Tibial nerve (tissue), 4 donors: ENCODE results near the gene POPDC2.

ENCODE experiments used
- EP300 ChIP-seq, 2 donors: sonication (generic); formaldehyde crosslinking; IDR thresholded peaks; one replicate each; pipeline ENCODE4 v1.6.1; 2017; ENCODE audit warnings: antibody characterized with exemption in 2 of 2, mild to moderate bottlenecking in 1 of 2
- POLR2A ChIP-seq, 2 donors: fragments of 450-650 bp; IDR thresholded peaks; one replicate each; pipeline ENCODE4 v1.6.1; 2017; ENCODE audit warnings: antibody characterized with exemption in 2 of 2, mild to moderate bottlenecking in 2 of 2, moderate library complexity in 2 of 2
- TF ChIP-seq, protein P1 (sequence below), 5 experiments: fragments of 200-600 bp in 3 of 5; fragments of 450-650 bp in 2 of 5; sonication (generic) in 3 of 5; IDR thresholded peaks; one replicate each; pipeline ENCODE4 v1.5.1; 2016 to 2019; ENCODE audit warnings: antibody characterized with exemption in 5 of 5, mild to moderate bottlenecking in 3 of 5, moderate library complexity in 2 of 5

DNA sequence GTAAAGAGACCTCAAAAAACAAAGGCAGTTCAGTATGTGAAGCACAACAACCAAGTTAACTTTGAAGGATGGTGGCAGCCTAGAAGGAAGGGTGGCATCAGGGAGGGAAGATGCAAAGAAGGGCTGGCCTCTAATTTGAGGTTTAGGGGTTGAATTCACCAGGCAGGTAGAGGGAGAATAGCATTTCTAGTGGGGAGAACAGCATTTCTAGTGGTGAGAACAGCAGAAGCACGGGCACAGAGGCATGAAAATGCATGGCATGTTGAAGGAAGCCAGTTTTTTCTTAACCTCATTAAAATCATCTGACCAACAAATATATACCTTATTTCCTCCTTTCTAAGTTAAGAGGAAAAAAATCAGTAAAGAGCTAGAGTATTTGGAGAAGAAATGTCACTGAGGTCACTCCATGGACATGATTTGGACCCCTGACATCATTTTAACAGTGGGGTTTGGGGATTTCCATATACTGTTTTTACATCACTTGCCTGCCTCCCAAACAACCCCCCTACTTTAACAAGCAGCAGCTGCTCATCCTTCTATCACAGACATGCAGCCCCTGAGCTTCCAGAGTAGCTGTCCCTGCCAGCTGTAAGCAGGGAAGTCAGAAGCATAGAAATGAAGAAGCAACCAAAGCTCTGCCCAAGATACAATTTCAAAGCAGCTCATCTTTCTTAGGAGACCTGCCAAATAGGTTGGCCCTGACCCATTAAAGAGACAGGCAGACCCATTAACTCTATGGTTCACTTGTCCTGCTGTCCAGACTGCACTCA, 2.4 kb upstream of the POPDC2 start:
- TF ChIP-seq, protein P1, sequence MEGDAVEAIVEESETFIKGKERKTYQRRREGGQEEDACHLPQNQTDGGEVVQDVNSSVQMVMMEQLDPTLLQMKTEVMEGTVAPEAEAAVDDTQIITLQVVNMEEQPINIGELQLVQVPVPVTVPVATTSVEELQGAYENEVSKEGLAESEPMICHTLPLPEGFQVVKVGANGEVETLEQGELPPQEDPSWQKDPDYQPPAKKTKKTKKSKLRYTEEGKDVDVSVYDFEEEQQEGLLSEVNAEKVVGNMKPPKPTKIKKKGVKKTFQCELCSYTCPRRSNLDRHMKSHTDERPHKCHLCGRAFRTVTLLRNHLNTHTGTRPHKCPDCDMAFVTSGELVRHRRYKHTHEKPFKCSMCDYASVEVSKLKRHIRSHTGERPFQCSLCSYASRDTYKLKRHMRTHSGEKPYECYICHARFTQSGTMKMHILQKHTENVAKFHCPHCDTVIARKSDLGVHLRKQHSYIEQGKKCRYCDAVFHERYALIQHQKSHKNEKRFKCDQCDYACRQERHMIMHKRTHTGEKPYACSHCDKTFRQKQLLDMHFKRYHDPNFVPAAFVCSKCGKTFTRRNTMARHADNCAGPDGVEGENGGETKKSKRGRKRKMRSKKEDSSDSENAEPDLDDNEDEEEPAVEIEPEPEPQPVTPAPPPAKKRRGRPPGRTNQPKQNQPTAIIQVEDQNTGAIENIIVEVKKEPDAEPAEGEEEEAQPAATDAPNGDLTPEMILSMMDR (IDR thresholded peaks at IDR 0.05), result no peak
- no peak for TF ChIP-seq POLR2A (IDR thresholded peaks at IDR 0.05)
- no peak for TF ChIP-seq EP300 (IDR thresholded peaks at IDR 0.05)
